HEK293T (cell line): Measurements from ENCODE around the gene CD177.

Experiments
- CTCF ChIA-PET: fragments of 350-600 bp; formaldehyde crosslinking; extraction: SDS; loops from one replicate; lab custom pipeline; 2021; ENCODE audit warnings: antibody characterized with exemption, inconsistent platforms; lab: Yijun Ruan, JAX
- POLR2A ChIA-PET: fragments of 350-600 bp; formaldehyde crosslinking; extraction: SDS; loops from one replicate; lab custom pipeline; 2020; ENCODE audit warnings: antibody characterized with exemption, inconsistent platforms; lab: Yijun Ruan, JAX
- DNase-seq: peaks from one replicate; pipeline ENCODE4 v3.0.0; 2012; ENCODE audit warnings: mixed read lengths; ENCODE audit errors: extremely low spot score
- ARNT ChIP-seq: fragments of 450-650 bp; IDR thresholded peaks from 2 replicates; pipeline ENCODE4 v1.6.1; 2017; ENCODE audit warnings: mild to moderate bottlenecking
- BHLHE40 ChIP-seq: fragments of 450-650 bp; IDR thresholded peaks from 2 replicates; pipeline ENCODE4 v1.6.1; 2016; ENCODE audit warnings: mild to moderate bottlenecking, moderate library complexity, borderline replicate concordance
- CTBP1 ChIP-seq: fragments of 450-650 bp; IDR thresholded peaks from 2 replicates; pipeline ENCODE4 v1.6.1; 2016; ENCODE audit warnings: borderline replicate concordance
- ELF4 ChIP-seq: fragments of 450-650 bp; IDR thresholded peaks from 2 replicates; pipeline ENCODE4 v1.6.1; 2017; ENCODE audit warnings: antibody characterized with exemption
- FOXA1 ChIP-seq: fragments of 450-650 bp; IDR thresholded peaks from 2 replicates; pipeline ENCODE4 v1.6.1; 2016; ENCODE audit warnings: mild to moderate bottlenecking
- FOXK2 ChIP-seq: fragments of 450-650 bp; IDR thresholded peaks from 2 replicates; pipeline ENCODE4 v1.6.1; 2016; ENCODE audit warnings: mild to moderate bottlenecking
- FOXM1 ChIP-seq: fragments of 450-650 bp; IDR thresholded peaks from 2 replicates; pipeline ENCODE4 v1.6.1; 2017; ENCODE audit warnings: mild to moderate bottlenecking, borderline replicate concordance
- HDGF ChIP-seq: fragments of 450-650 bp; IDR thresholded peaks from 2 replicates; pipeline ENCODE4 v1.6.1; 2017; ENCODE audit warnings: antibody characterized with exemption, borderline replicate concordance
- L3MBTL2 ChIP-seq: fragments of 450-650 bp; conservative IDR thresholded peaks from 2 replicates; pipeline ENCODE4 v1.6.1; 2016; ENCODE audit warnings: mild to moderate bottlenecking
- LEF1 ChIP-seq: fragments of 450-650 bp; IDR thresholded peaks from 2 replicates; pipeline ENCODE4 v1.6.1; 2017; ENCODE audit warnings: mild to moderate bottlenecking, borderline replicate concordance
- NFRKB ChIP-seq: fragments of 450-650 bp; IDR thresholded peaks from 2 replicates; pipeline ENCODE4 v1.6.1; 2016; ENCODE audit warnings: mild to moderate bottlenecking, moderate library complexity
- SP1 ChIP-seq: fragments of 450-650 bp; IDR thresholded peaks from 2 replicates; pipeline ENCODE4 v1.6.1; 2017
- SUZ12 ChIP-seq: fragments of 450-650 bp; IDR thresholded peaks from 2 replicates; pipeline ENCODE4 v1.6.1; 2016; ENCODE audit warnings: mild to moderate bottlenecking
- TARDBP ChIP-seq: fragments of 450-650 bp; IDR thresholded peaks from 2 replicates; pipeline ENCODE4 v1.6.1; 2016
- ZNF384 ChIP-seq: fragments of 450-650 bp; IDR thresholded peaks from 2 replicates; pipeline ENCODE4 v1.6.1; 2016
- TF ChIP-seq, protein P1 (sequence below): fragments of 450-650 bp; IDR thresholded peaks from 2 replicates; pipeline ENCODE4 v1.6.1; 2016

The CD177 gene

DNA sequence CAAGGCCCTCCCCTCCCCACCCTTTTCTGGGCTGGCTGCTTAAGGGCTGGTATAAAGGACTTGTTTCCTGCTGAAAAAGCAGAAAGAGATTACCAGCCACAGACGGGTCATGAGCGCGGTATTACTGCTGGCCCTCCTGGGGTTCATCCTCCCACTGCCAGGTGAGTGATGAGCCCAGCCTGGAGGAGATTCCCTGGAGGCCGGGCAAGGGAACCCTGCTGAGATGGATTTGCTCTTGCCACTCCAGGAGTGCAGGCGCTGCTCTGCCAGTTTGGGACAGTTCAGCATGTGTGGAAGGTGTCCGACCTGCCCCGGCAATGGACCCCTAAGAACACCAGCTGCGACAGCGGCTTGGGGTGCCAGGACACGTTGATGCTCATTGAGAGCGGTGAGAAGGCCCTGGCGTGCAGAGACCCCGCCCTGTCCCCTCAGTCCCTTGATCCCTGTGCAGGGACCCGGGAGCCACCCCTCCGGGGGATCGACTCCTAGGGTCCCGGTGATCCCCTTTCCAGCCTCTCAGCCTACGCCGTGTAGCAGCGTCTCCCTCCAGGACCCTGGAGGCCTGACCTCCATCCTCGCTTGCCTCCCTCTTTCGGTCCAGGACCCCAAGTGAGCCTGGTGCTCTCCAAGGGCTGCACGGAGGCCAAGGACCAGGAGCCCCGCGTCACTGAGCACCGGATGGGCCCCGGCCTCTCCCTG, at the start of gene CD177:
TSS of gene CD177 (plus strand) at position 81 of the 699 bp plus-strand sequence. CDS start at position 110, 29 bp downstream.
- DNase-seq: no peak
- ChIA-PET POLR2A (no interaction called here), CTCF (no interaction called here)
- TF ChIP-seq FOXK2 (no peak), SP1 (no peak), HDGF (no peak), ZNF384 (no peak), NFRKB (no peak)

GRCh38 chr19:43305642-43306041, 47.8 kb upstream of the CD177 start:
- DNase-seq: peak; percentile 31
- TF ChIP-seq HDGF (no peak), TARDBP (no peak), CTBP1 (no peak), ARNT (no peak), SP1 (no peak), SUZ12 (no peak), NFRKB (no peak), LEF1 (no peak), FOXM1 (no peak), L3MBTL2 (no peak), FOXA1 (no peak), ZNF384 (no peak), FOXK2 (no peak), ELF4 (no peak), BHLHE40 (no peak)
- TF ChIP-seq, protein P1, sequence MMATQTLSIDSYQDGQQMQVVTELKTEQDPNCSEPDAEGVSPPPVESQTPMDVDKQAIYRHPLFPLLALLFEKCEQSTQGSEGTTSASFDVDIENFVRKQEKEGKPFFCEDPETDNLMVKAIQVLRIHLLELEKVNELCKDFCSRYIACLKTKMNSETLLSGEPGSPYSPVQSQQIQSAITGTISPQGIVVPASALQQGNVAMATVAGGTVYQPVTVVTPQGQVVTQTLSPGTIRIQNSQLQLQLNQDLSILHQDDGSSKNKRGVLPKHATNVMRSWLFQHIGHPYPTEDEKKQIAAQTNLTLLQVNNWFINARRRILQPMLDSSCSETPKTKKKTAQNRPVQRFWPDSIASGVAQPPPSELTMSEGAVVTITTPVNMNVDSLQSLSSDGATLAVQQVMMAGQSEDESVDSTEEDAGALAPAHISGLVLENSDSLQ: no peak
- CTCF ChIA-PET: no interaction called here
- POLR2A ChIA-PET: no interaction called here

- TF ChIP-seq HDGF (no peak), ZNF384 (no peak), CTBP1 (no peak), FOXM1 (no peak), TARDBP (no peak), ELF4 (no peak), SUZ12 (no peak), L3MBTL2 (no peak), ARNT (no peak), NFRKB (no peak), FOXA1 (no peak), FOXK2 (no peak), SP1 (no peak), BHLHE40 (no peak)
- TF ChIP-seq, protein P1: no peak
- ChIA-PET CTCF (no interaction called here), POLR2A (no interaction called here)
- no peak for DNase-seq
These were observed 47.4 kb upstream of the CD177 start for GRCh38 chr19:43306097-43306496.

DNA sequence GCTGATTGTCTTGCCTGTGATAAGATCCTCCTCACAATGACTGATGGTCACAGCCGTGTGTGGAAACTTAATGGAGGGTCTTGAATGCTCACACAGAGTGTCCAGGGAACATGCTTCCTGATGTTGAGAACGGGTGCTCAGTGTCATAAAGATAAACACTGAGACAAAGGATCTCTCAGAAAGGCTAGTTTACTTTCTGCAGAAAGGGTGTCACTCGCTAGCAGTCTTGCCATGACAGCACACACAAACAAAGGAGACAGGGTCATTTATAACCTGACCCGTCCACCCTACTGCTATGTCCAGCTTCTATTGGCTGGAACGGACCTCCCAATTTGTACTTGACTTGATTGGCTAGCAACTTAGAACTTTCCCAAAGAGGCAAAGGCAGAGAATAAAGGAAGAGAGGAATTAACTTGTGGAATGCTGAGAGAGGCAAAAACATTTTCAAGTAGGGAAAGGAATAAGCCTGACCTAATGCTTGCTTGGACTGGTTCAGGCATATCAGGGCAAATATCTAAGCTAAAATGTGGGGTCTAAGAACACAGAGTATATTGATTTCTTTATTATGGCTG, 45.2 kb upstream of the CD177 start:
- ChIA-PET POLR2A (no interaction called here), CTCF (no interaction called here)
- no peak for TF ChIP-seq ARNT
- TF ChIP-seq LEF1: no peak
- no peak for TF ChIP-seq FOXM1
- TF ChIP-seq ELF4: no peak
- TF ChIP-seq L3MBTL2: no peak
- TF ChIP-seq SUZ12: no peak
- TF ChIP-seq TARDBP: no peak
- no peak for TF ChIP-seq CTBP1
- no peak for TF ChIP-seq SP1
- no peak for TF ChIP-seq BHLHE40
- no peak for TF ChIP-seq ZNF384
- TF ChIP-seq, protein P1: no peak
- no peak for TF ChIP-seq FOXK2
- DNase-seq: no peak

- DNase-seq: no peak
- CTCF ChIA-PET: no interaction called here
- TF ChIP-seq CTBP1: no peak
- TF ChIP-seq, protein P1: no peak
- TF ChIP-seq FOXA1: no peak
- TF ChIP-seq LEF1: no peak
- no peak for TF ChIP-seq FOXK2
- no peak for TF ChIP-seq ELF4
- no peak for TF ChIP-seq L3MBTL2
- TF ChIP-seq HDGF: no peak
- TF ChIP-seq SUZ12: no peak
- TF ChIP-seq BHLHE40: no peak
- POLR2A ChIA-PET: no interaction called here
These were observed 44.0 kb upstream of the CD177 start for GRCh38 chr19:43309466-43309865.
